OCI-LY3 (cell line): ENCODE results near the gene HERC2.

Experiments used
- H2AFZ ChIP-seq: fragments of 200-600, 300-600 bp; shearing (Covaris generic); 2 replicates; pipeline ENCODE4 v1.6.0; 2014; ENCODE audit warnings: antibody characterized with exemption, low read depth, low read length
- H3K27ac ChIP-seq: fragments of 200-600, 300-600 bp; sonication (generic); 2 replicates; pipeline ENCODE4 v1.5.1; 2014; ENCODE audit warnings: mild to moderate bottlenecking, low read length, moderate library complexity, mixed read lengths
- H3K27me3 ChIP-seq: fragments of 200-600, 300-600 bp; sonication (generic); 2 replicates; pipeline ENCODE4 v1.6.1; 2014; ENCODE audit warnings: low read depth, low read length, mixed read lengths
- H3K36me3 ChIP-seq: fragments of 200-600, 300-600 bp; sonication (generic); replicated peaks from 2 replicates; pipeline ENCODE3; 2014; ENCODE audit warnings: low read depth, low read length, mixed read lengths
- H3K4me1 ChIP-seq: fragments of 300-600, 200-600 bp; sonication (generic); 2 replicates; pipeline ENCODE4 v1.6.1; 2014; ENCODE audit warnings: low read length, mixed read lengths
- H3K4me2 ChIP-seq: fragments of 200-600, 300-600 bp; sonication (generic); 2 replicates; pipeline ENCODE4 v1.6.1; 2014; ENCODE audit warnings: low read length, mixed read lengths
- H3K4me3 ChIP-seq: fragments of 300-600, 200-600 bp; sonication (generic); 2 replicates; pipeline ENCODE4 v1.5.1; 2014; ENCODE audit warnings: antibody characterized with exemption, mild to moderate bottlenecking, low read length, moderate library complexity
- H3K79me2 ChIP-seq: fragments of 300-600, 200-600 bp; shearing (Covaris generic); 2 replicates; pipeline ENCODE4 v1.6.1; 2014; ENCODE audit warnings: mild to moderate bottlenecking, low read length, mixed read lengths
- H3K9ac ChIP-seq: fragments of 300-600, 200-600 bp; shearing (Covaris generic); 2 replicates; pipeline ENCODE4 v1.6.0; 2014; ENCODE audit warnings: mild to moderate bottlenecking, low read length, moderate library complexity
- H3K9me3 ChIP-seq: fragments of 200-600, 300-600 bp; shearing (Covaris generic); 2 replicates; pipeline ENCODE4 v1.6.1; 2014; ENCODE audit warnings: low read length, mixed read lengths; ENCODE audit not compliant: insufficient read depth
- H4K20me1 ChIP-seq: fragments of 200-600, 300-600 bp; sonication (generic); 2 replicates; pipeline ENCODE4 v1.6.1; 2016; ENCODE audit warnings: low read length, mixed read lengths; ENCODE audit not compliant: insufficient read depth
- CTCF ChIP-seq: fragments of 200-600, 300-600 bp; sonication (generic); IDR thresholded peaks from 2 replicates; pipeline ENCODE4 v1.5.1; 2014; ENCODE audit warnings: antibody characterized with exemption, low read length, low read depth
- EZH2phosphoT487 ChIP-seq: fragments of 200-600 bp; shearing (Covaris generic); IDR thresholded peaks from 2 replicates; pipeline ENCODE4 v1.6.1; 2018; ENCODE audit warnings: antibody characterized with exemption, mixed run types, low read depth

HERC2 gene

GRCh38 chr15:28084547-28084946, 237.4 kb downstream of the HERC2 start:
- H3K4me1 ChIP-seq = no peaks in the 10 kb centered on the region
- no peak overlapping the region for H2AFZ ChIP-seq

GRCh38 chr15:28082891-28083684, 238.9 kb downstream of the HERC2 start:
- TF ChIP-seq EZH2phosphoT487 (no peak), CTCF (no peak)
- H4K20me1 ChIP-seq = no peaks in the 10 kb centered on the region
- no peaks in the 10 kb centered on the region for H3K36me3 ChIP-seq
- H3K27me3 ChIP-seq = no peaks in the 10 kb centered on the region
- no peaks in the 10 kb centered on the region for H3K79me2 ChIP-seq
- no peaks in the 10 kb centered on the region for H3K4me1 ChIP-seq
- H3K27ac ChIP-seq = no peak overlapping the region
- no peaks in the 10 kb centered on the region for H3K9me3 ChIP-seq
- H2AFZ ChIP-seq = no peak overlapping the region
- H3K4me2 ChIP-seq = no peak overlapping the region
- H3K9ac ChIP-seq = no peak overlapping the region
- no peak overlapping the region for H3K4me3 ChIP-seq

More at GRCh38 chr15:28084547-28084946, 237.4 kb downstream of the HERC2 start:
- Histone ChIP-seq H3K4me3 (no peak overlapping the region), H3K27me3 (no peaks in the 10 kb centered on the region), H3K27ac (no peak overlapping the region), H3K9me3 (no peaks in the 10 kb centered on the region), H3K4me2 (no peak overlapping the region), H3K9ac (no peak overlapping the region), H3K79me2 (no peaks in the 10 kb centered on the region), H4K20me1 (no peaks in the 10 kb centered on the region), H3K36me3 (no peaks in the 10 kb centered on the region)
- TF ChIP-seq CTCF (no peak), EZH2phosphoT487 (no peak)

GRCh38 chr15:28081594-28081993, 240.4 kb downstream of the HERC2 start:
- no peaks in the 10 kb centered on the region for H3K27me3 ChIP-seq
- H3K4me3 ChIP-seq = no peak overlapping the region
- H4K20me1 ChIP-seq = no peaks in the 10 kb centered on the region
- H3K4me1 ChIP-seq = no peaks in the 10 kb centered on the region
- no peak overlapping the region for H3K27ac ChIP-seq
- TF ChIP-seq EZH2phosphoT487 (no peak), CTCF (no peak)
- H3K9me3 ChIP-seq = no peaks in the 10 kb centered on the region
- H3K9ac ChIP-seq = no peak overlapping the region
- H3K36me3 ChIP-seq = no peaks in the 10 kb centered on the region
- H2AFZ ChIP-seq = no peak overlapping the region
- no peaks in the 10 kb centered on the region for H3K79me2 ChIP-seq
- no peak overlapping the region for H3K4me2 ChIP-seq

GRCh38 chr15:28080386-28080785, 241.6 kb downstream of the HERC2 start:
- H3K9me3 ChIP-seq = no peaks in the 10 kb centered on the region
- no peak overlapping the region for H2AFZ ChIP-seq
- H3K27me3 ChIP-seq = no peaks in the 10 kb centered on the region
- no peak overlapping the region for H3K27ac ChIP-seq
- no peak overlapping the region for H3K9ac ChIP-seq
- no peak overlapping the region for H3K4me3 ChIP-seq
- TF ChIP-seq EZH2phosphoT487 (no peak), CTCF (no peak)
- no peaks in the 10 kb centered on the region for H4K20me1 ChIP-seq
- no peaks in the 10 kb centered on the region for H3K79me2 ChIP-seq
- no peaks in the 10 kb centered on the region for H3K4me1 ChIP-seq
- H3K4me2 ChIP-seq = no peak overlapping the region
- H3K36me3 ChIP-seq = no peaks in the 10 kb centered on the region
